ENCODE results near the gene ULBP2.

DNA sequence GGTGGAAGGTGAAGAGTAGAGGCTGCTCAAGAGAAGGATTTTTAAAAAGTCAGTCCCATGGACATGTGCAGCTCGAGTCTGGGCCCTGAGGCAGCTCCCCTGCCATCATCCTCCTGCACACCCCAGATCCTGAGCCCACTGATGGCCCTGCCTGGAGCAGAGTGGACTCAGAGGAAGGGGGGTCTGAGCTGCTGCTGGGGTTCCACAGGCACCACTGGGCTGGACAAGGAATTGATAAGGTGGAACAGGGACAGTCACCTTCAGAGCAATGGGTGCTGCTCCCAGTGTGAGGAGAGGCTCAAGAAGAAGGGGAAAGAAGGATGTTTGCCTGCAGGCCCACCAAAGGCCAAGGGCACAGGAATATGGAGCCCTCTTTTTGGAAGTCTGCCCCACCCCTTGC, 6.2 kb downstream of the ULBP2 start:
- TF ChIP-seq EZH2 (IDR thresholded peaks at IDR 0.05; ENCODE audit: borderline replicate concordance, low read depth, low read length, poor library complexity, severe bottlenecking) = no peak
- TF ChIP-seq, protein P1, sequence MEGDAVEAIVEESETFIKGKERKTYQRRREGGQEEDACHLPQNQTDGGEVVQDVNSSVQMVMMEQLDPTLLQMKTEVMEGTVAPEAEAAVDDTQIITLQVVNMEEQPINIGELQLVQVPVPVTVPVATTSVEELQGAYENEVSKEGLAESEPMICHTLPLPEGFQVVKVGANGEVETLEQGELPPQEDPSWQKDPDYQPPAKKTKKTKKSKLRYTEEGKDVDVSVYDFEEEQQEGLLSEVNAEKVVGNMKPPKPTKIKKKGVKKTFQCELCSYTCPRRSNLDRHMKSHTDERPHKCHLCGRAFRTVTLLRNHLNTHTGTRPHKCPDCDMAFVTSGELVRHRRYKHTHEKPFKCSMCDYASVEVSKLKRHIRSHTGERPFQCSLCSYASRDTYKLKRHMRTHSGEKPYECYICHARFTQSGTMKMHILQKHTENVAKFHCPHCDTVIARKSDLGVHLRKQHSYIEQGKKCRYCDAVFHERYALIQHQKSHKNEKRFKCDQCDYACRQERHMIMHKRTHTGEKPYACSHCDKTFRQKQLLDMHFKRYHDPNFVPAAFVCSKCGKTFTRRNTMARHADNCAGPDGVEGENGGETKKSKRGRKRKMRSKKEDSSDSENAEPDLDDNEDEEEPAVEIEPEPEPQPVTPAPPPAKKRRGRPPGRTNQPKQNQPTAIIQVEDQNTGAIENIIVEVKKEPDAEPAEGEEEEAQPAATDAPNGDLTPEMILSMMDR (conservative IDR thresholded peaks at IDR 0.05; ENCODE audit: low read depth, low read length) = no peak
